Mucosa of descending colon (tissue), 3 donors: ENCODE measurements around the gene ST7. TPM values are rescaled to one million over a fixed set of nuclear protein-coding genes. Genes with fewer than 3 reads are reported as not detected.

Experiments used
- ATAC-seq: fragments of 200-7000 bp; cut with Tn5 transposase; one replicate; pipeline ENCODE4 v1.9.1; 2020; ENCODE audit warnings: mild to moderate bottlenecking, moderate library complexity
- DNase-seq, 3 donors: peaks; one replicate each; pipeline ENCODE4 v3.0.0-alpha.2; 2020
- H3K36me3 ChIP-seq: fragments of 200-600 bp; one replicate; pipeline ENCODE4 v1.8.0; 2021; ENCODE audit warnings: low read depth, mild to moderate bottlenecking
- H3K4me1 ChIP-seq: fragments of 200-600 bp; one replicate; pipeline ENCODE4 v1.8.0; 2021; ENCODE audit warnings: low read depth, mild to moderate bottlenecking
- H3K4me3 ChIP-seq: fragments of 200-600 bp; one replicate; pipeline ENCODE4 v1.8.0; 2021; ENCODE audit warnings: mild to moderate bottlenecking
- H3K9me3 ChIP-seq: fragments of 200-600 bp; one replicate; pipeline ENCODE4 v1.8.0; 2021; ENCODE audit warnings: mild to moderate bottlenecking
- CTCF ChIP-seq: fragments of 200-600 bp; IDR thresholded peaks from one replicate; pipeline ENCODE4 v1.8.0; 2022; ENCODE audit warnings: antibody characterized with exemption, mild to moderate bottlenecking
- intact Hi-C, 2 donors: fragments of 100-400 bp; cut with DNase I in 1 of 2; cut with micrococcal nuclease in 1 of 2; formaldehyde crosslinking; loops; one replicate each; pipeline versions ENCODE4 v1.11.0 to v1.11.1; 2022; cut with DNase I, micrococcal nuclease
- total RNA-seq, 3 donors: library from RNA; stranded (reverse); fragmentation: NEBNext Ultra II Directional in 2 of 3; extraction: Animal tissue kit (Norgen Biotek cat#: 25700) in 2 of 3; gene quantifications; one replicate each; pipeline versions ENCODE4 v1.2.1 to v1.2.4, GENCODE V29; 2021 to 2023
- donor health status: DM: no; HTN: no; CAD: no; lungs with moderate emphysema.
- donor health status: DM: no; HTN: no; CAD: no.
- donor health status: DM: no; HTN: yes; CAD: no.

The ST7 gene
- total RNA-seq, 3 donors from 2014 or later = 10.1 to 22.0 (median 11.3) TPM

- H3K36me3 ChIP-seq = no peaks in the 10 kb centered on the region
- no peaks in the 10 kb centered on the region for H3K4me1 ChIP-seq
- H3K4me3 ChIP-seq = no peak overlapping the region
- ATAC-seq = no peak
- no peaks in the 10 kb centered on the region for H3K9me3 ChIP-seq
- no peak for DNase-seq
- intact Hi-C loops = no loop called here
- no peak for TF ChIP-seq CTCF
Measured at GRCh38 chr7:117134889-117135552, 181.7 kb downstream of the ST7 start.

- no peak for ATAC-seq
- Histone ChIP-seq H3K9me3 (no peaks in the 10 kb centered on the region), H3K4me1 (no peaks in the 10 kb centered on the region), H3K36me3 (no peaks in the 10 kb centered on the region), H3K4me3 (no peak overlapping the region)
- TF ChIP-seq CTCF = no peak
- no peak for DNase-seq
- intact Hi-C loops = no loop called here
Measured at GRCh38 chr7:117135553-117135891, 182.2 kb downstream of the ST7 start.

GRCh38 chr7:117137868-117138267 is 184.6 kb downstream of the ST7 start:
- Histone ChIP-seq H3K4me3 (no peak overlapping the region), H3K36me3 (no peaks in the 10 kb centered on the region), H3K9me3 (no peaks in the 10 kb centered on the region), H3K4me1 (no peaks in the 10 kb centered on the region)
- no peak for ATAC-seq
- no peak for DNase-seq
- no peak for TF ChIP-seq CTCF
- intact Hi-C loops = no loop called here

- Histone ChIP-seq H3K36me3 (no peaks in the 10 kb centered on the region), H3K9me3 (no peaks in the 10 kb centered on the region), H3K4me1 (no peaks in the 10 kb centered on the region), H3K4me3 (no peak overlapping the region)
- intact Hi-C loops = no loop called here
- ATAC-seq = no peak
- DNase-seq = no peak
- TF ChIP-seq CTCF = no peak
Measured at GRCh38 chr7:117138495-117138894, 185.2 kb downstream of the ST7 start.

- intact Hi-C loops = no loop called here
- Histone ChIP-seq H3K4me3 (no peak overlapping the region), H3K36me3 (no peaks in the 10 kb centered on the region), H3K9me3 (no peaks in the 10 kb centered on the region), H3K4me1 (no peaks in the 10 kb centered on the region)
- ATAC-seq (no peak), DNase-seq (no peak)
- TF ChIP-seq CTCF = no peak
Measured at GRCh38 chr7:117138981-117139380, 185.7 kb downstream of the ST7 start.

GRCh38 chr7:117139397-117139984 is 186.2 kb downstream of the ST7 start:
- H3K4me3 ChIP-seq = no peak overlapping the region
- ATAC-seq (no peak), DNase-seq (no peak)
- H3K36me3 ChIP-seq = no peaks in the 10 kb centered on the region
- no peaks in the 10 kb centered on the region for H3K4me1 ChIP-seq
- TF ChIP-seq CTCF = no peak
- H3K9me3 ChIP-seq = no peaks in the 10 kb centered on the region
- intact Hi-C loops = no loop called here
